Ishikawa (cell line): ENCODE results near the gene ADAR.

Source experiments
- CEBPB ChIP-seq: IDR thresholded peaks from 2 replicates; pipeline ENCODE4 v1.6.1; 2012
- CREB1 ChIP-seq: IDR thresholded peaks from 2 replicates; pipeline ENCODE4 v1.6.1; 2012; ENCODE audit warnings: low read depth
- EGR1 ChIP-seq: IDR thresholded peaks from 2 replicates; pipeline ENCODE4 v1.6.1; 2012
- EP300 ChIP-seq: IDR thresholded peaks from 2 replicates; pipeline ENCODE4 v1.6.1; 2012; ENCODE audit warnings: borderline replicate concordance
- FOXM1 ChIP-seq: IDR thresholded peaks from 2 replicates; pipeline ENCODE4 v1.6.1; 2012; ENCODE audit warnings: low read depth, borderline replicate concordance
- NFIC ChIP-seq: IDR thresholded peaks from 2 replicates; pipeline ENCODE4 v1.6.1; 2012
- RAD21 ChIP-seq: IDR thresholded peaks from 2 replicates; pipeline ENCODE4 v1.6.1; 2012; ENCODE audit warnings: low read depth
- TAF1 ChIP-seq: IDR thresholded peaks from 2 replicates; pipeline ENCODE4 v1.6.1; 2012; ENCODE audit warnings: low read depth, mild to moderate bottlenecking
- TCF12 ChIP-seq: IDR thresholded peaks from 2 replicates; pipeline ENCODE4 v1.6.1; 2012; ENCODE audit warnings: low read depth
- TEAD4 ChIP-seq: IDR thresholded peaks from 2 replicates; pipeline ENCODE4 v1.6.1; 2012
- YY1 ChIP-seq: IDR thresholded peaks from 2 replicates; pipeline ENCODE4 v1.6.1; 2012; ENCODE audit warnings: low read depth
- ZBTB7A ChIP-seq: IDR thresholded peaks from 2 replicates; pipeline ENCODE4 v1.6.1; 2012; ENCODE audit warnings: low read depth
- TF ChIP-seq, protein P1 (sequence below): IDR thresholded peaks from 2 replicates; pipeline ENCODE4 v1.6.1; 2012; ENCODE audit warnings: low read depth, mild to moderate bottlenecking
- TF ChIP-seq, protein P2 (sequence below): IDR thresholded peaks from 2 replicates; pipeline ENCODE4 v1.6.1; 2012
- TF ChIP-seq, protein P3 (sequence below): IDR thresholded peaks from 2 replicates; pipeline ENCODE4 v1.6.1; 2012

Gene ADAR

DNA sequence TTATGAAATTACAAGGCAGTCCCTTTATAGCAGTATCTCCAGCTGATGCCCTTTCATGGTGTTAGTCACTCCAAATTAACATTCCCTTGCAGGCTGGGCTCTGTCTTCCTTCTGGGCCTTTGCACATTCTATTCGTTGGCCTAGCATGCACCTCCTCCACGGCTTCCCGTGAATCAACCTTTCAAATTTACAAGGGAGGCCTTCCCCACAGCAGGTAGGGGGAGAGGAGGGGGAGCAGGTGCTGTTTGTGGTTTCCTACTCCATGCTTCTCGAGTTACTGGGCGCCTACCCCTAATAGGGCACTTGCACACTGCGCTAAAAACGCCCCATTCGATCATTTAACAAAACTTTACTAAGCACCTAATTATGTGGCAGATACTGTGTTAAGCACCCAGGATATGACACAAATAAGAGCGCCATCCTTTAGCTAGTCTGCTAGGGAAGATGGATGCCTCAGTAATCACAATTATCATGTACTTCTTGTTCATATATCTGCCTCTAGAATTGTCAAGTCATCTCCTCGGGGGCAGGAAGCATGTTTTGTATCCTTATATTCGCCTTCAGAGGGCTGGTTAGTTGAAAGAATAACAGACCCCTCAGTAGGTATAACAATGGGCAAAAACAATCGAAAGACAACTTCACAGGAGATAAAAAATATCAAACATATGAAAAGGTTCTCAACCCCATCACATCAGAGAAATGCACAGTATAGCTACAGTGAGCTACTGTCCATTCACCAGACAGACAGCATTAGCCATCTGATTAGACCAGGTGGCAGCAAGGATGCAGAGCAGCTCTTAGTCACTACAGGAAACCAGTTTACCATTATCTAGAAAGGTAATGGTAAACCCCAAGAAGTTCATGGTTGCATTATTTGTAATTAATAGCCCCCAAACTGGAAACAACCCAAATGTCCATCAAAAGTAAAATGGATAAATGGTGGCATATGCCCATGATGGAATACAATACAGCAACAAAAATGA is 1.7 kb upstream of the ADAR start:
- TF ChIP-seq TCF12: no peak
- no peak for TF ChIP-seq CEBPB
- TF ChIP-seq, protein P1, sequence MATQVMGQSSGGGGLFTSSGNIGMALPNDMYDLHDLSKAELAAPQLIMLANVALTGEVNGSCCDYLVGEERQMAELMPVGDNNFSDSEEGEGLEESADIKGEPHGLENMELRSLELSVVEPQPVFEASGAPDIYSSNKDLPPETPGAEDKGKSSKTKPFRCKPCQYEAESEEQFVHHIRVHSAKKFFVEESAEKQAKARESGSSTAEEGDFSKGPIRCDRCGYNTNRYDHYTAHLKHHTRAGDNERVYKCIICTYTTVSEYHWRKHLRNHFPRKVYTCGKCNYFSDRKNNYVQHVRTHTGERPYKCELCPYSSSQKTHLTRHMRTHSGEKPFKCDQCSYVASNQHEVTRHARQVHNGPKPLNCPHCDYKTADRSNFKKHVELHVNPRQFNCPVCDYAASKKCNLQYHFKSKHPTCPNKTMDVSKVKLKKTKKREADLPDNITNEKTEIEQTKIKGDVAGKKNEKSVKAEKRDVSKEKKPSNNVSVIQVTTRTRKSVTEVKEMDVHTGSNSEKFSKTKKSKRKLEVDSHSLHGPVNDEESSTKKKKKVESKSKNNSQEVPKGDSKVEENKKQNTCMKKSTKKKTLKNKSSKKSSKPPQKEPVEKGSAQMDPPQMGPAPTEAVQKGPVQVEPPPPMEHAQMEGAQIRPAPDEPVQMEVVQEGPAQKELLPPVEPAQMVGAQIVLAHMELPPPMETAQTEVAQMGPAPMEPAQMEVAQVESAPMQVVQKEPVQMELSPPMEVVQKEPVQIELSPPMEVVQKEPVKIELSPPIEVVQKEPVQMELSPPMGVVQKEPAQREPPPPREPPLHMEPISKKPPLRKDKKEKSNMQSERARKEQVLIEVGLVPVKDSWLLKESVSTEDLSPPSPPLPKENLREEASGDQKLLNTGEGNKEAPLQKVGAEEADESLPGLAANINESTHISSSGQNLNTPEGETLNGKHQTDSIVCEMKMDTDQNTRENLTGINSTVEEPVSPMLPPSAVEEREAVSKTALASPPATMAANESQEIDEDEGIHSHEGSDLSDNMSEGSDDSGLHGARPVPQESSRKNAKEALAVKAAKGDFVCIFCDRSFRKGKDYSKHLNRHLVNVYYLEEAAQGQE: no peak
- no peak for TF ChIP-seq TEAD4
- no peak for TF ChIP-seq ZBTB7A
- no peak for TF ChIP-seq FOXM1
- TF ChIP-seq, protein P2, sequence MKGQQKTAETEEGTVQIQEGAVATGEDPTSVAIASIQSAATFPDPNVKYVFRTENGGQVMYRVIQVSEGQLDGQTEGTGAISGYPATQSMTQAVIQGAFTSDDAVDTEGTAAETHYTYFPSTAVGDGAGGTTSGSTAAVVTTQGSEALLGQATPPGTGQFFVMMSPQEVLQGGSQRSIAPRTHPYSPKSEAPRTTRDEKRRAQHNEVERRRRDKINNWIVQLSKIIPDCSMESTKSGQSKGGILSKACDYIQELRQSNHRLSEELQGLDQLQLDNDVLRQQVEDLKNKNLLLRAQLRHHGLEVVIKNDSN: no peak
- TF ChIP-seq EGR1: no peak

DNA sequence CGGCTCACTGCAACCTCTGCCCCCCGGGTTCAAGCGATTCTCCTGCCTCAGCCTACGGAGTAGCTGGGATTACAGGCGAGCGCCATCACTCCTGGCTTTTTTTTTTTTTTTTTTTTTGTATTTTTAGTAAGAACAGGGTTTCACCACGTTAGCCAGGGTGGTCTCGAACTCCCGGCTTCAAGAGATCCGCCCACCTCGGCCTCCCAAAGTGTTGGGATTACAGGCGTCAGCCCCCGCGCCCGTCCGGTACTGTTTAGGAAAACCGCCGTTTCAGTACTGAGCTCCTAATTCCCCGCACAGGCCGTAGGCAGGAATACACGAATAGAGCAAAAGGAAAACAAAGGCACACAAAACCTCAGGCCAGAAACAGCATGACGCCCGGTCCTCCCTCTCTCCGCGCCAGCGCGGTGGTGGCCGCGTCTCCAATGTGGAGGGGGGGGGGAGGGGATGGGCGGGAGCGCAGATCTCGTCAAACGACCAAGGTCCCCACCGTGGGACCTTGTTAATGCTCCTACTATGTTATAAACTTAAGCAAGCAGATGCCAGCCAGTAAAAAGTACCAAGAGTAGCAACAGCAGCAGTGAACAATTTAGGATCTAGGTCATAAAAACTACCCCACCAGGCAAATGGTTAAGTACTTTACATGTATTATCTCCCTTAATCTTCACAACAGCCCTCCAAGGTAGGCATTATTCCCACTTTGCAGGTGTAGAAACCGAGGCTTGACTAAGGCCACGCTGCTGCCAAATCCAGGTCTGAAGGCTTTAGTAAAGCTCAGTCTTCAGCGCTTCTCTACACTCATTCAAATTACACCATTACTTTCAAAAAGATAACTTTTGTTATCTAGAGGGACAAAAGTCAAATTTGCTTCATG is 648 bp upstream of the ADAR start:
- TF ChIP-seq EP300: no peak
- no peak for TF ChIP-seq EGR1
- no peak for TF ChIP-seq TAF1
- no peak for TF ChIP-seq CREB1
- TF ChIP-seq TEAD4: no peak
- TF ChIP-seq TCF12: no peak
- TF ChIP-seq, protein P2: no peak

DNA sequence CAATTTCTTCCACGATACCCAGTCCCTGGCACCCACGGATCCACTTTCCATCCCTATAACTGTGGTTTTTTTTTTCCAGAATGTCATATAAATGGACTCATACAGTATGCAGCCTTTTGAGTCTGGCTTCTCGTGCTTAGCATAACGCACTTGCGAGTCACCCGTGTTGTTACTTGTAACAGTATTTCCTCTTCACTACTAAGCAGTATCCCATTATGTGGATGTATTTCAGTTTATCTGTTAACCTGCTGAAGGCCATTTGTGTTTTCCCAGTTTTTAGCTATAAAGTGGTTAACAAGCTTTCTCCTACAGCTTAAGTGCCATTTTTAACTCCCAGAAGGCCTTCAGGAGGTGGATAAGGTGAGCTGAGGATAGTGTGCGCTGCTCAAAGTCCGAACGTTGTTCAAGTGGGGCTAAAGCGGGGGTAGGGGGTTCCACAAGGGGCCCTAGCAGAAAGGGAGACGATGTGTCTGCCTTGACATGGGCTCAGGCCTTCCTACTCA is 829 bp downstream of the ADAR start:
- no peak for TF ChIP-seq RAD21
- TF ChIP-seq CEBPB: no peak
- no peak for TF ChIP-seq NFIC
- no peak for TF ChIP-seq EP300
- no peak for TF ChIP-seq TAF1
- TF ChIP-seq, protein P1: no peak
- TF ChIP-seq TEAD4: no peak
- TF ChIP-seq, protein P3, sequence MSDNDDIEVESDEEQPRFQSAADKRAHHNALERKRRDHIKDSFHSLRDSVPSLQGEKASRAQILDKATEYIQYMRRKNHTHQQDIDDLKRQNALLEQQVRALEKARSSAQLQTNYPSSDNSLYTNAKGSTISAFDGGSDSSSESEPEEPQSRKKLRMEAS: no peak
- no peak for TF ChIP-seq CREB1
- TF ChIP-seq EGR1: no peak; the same call in 1 of the 2 replicates
- TF ChIP-seq ZBTB7A: no peak
- TF ChIP-seq YY1: no peak
- no peak for TF ChIP-seq TCF12
- TF ChIP-seq FOXM1: no peak
- TF ChIP-seq, protein P2: no peak

DNA sequence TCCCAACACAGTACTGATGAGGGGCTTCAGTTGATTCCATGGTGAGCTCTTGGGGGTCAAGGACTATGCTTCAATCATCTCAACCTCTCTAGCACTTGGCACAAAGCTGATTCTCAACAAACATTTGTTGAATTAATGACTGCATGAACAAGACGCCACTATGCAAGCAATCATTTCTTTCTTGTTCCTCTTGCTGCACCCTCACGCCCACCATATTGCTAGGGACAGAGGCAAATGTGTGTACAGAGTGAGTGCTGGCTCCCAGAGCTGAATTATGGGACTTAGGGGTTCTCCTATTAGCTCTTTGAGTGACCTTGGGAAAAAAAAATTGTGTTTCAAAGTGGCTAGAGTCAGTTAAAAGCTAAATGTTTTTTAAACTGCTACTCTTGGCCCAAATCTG is 2.5 kb downstream of the ADAR start:
- TF ChIP-seq TCF12 (no peak), RAD21 (no peak), CEBPB (no peak), EP300 (no peak), CREB1 (no peak), FOXM1 (no peak), NFIC (no peak), EGR1 (no peak), TAF1 (no peak)
- TF ChIP-seq, protein P2: no peak
- TF ChIP-seq, protein P1: no peak
- TF ChIP-seq, protein P3: no peak
